M059J (cell line): ENCODE data around the gene ADORA2A. TPM values are rescaled to one million over a fixed set of nuclear protein-coding genes. Genes with fewer than 3 reads are reported as not detected.

Source experiments
- DNase-seq: peaks from one replicate; pipeline ENCODE4 v3.0.0-alpha.2; 2012; ENCODE audit warnings: low read depth
- total RNA-seq: library from RNA; depleted of rRNA; stranded (reverse); fragments of >200 nt; shearing (Covaris generic); gene quantifications from 2 replicates; pipeline ENCODE4 v1.2.3, GENCODE V29; 2014

ADORA2A gene
- total RNA-seq, 1 experiment from 2014 or later, result 5.2 TPM

- no peak for DNase-seq
Observed at GRCh38 chr22:24453853-24454252, 26.5 kb downstream of the ADORA2A start.

GRCh38 chr22:24455039-24455438, 27.6 kb downstream of the ADORA2A start:
- DNase-seq, result no peak

GRCh38 chr22:24455751-24456426, 28.5 kb downstream of the ADORA2A start:
- no peak for DNase-seq

GRCh38 chr22:24457894-24458420, 30.6 kb downstream of the ADORA2A start:
- no peak for DNase-seq

GRCh38 chr22:24459911-24460310, 32.5 kb downstream of the ADORA2A start:
- DNase-seq, result no peak

GRCh38 chr22:24460418-24461089, 33.2 kb downstream of the ADORA2A start:
- DNase-seq, result no peak

GRCh38 chr22:24463071-24463760, 35.8 kb downstream of the ADORA2A start:
- DNase-seq, result no peak

GRCh38 chr22:24465566-24465965, 38.2 kb downstream of the ADORA2A start:
- DNase-seq, result peak; percentile 73

- no peak for DNase-seq
Observed at GRCh38 chr22:24465975-24466374, 38.6 kb downstream of the ADORA2A start.

- peak; percentile 72 for DNase-seq
Observed at GRCh38 chr22:24466716-24467328, 39.4 kb downstream of the ADORA2A start.

- no peak for DNase-seq
Observed at GRCh38 chr22:24467340-24467739, 39.9 kb downstream of the ADORA2A start.

GRCh38 chr22:24471570-24471969, 44.2 kb downstream of the ADORA2A start:
- DNase-seq, result no peak

- DNase-seq, result no peak
Observed at GRCh38 chr22:24473284-24473683, 45.9 kb downstream of the ADORA2A start.

- peak; percentile 96 for DNase-seq
Observed at GRCh38 chr22:24474221-24474620, 46.8 kb downstream of the ADORA2A start.

- DNase-seq, result no peak
Observed at GRCh38 chr22:24474649-24475255, 47.4 kb downstream of the ADORA2A start.

GRCh38 chr22:24481641-24482040, 54.2 kb downstream of the ADORA2A start:
- DNase-seq, result no peak

- DNase-seq, result peak; percentile 75
Observed at GRCh38 chr22:24482575-24482974, 55.2 kb downstream of the ADORA2A start.

- no peak for DNase-seq
Observed at GRCh38 chr22:24482998-24483397, 55.6 kb downstream of the ADORA2A start.

GRCh38 chr22:24483976-24484545, 56.7 kb downstream of the ADORA2A start:
- DNase-seq, result peak; percentile 18

- DNase-seq, result no peak
Observed at GRCh38 chr22:24485170-24485569, 57.8 kb downstream of the ADORA2A start.

- DNase-seq, result peak; percentile 57
Observed at GRCh38 chr22:24485608-24486007, 58.2 kb downstream of the ADORA2A start.
